Right lobe of liver (tissue), 6 donors: ENCODE data around the gene FRY. TPM values are rescaled to one million over a fixed set of nuclear protein-coding genes. Genes with fewer than 3 reads are reported as not detected.

Source experiments
- ATAC-seq, 4 donors: fragments of 200-7000 bp; cut with Tn5 transposase; one replicate each; pipeline ENCODE4 v1.9.1; 2020; ENCODE audit warnings: mild to moderate bottlenecking in 4 of 4, moderate library complexity in 4 of 4
- DNase-seq, 3 donors: peaks; one replicate each; pipeline ENCODE4 v3.0.0-alpha.2; 2020
- H3K27ac ChIP-seq, 3 donors: fragments of 200-600 bp; one replicate each; pipeline ENCODE4 v1.8.0; 2022
- H3K27me3 ChIP-seq, 2 donors: fragments of 200-600 bp; one replicate each; pipeline ENCODE4 v1.8.0; 2022
- H3K36me3 ChIP-seq, 4 donors: fragments of 200-600 bp; sonication (generic) in 1 of 4; one replicate each; pipeline versions ENCODE4 v1.5.1 to v1.8.0; 2017 to 2022; ENCODE audit warnings: control low read depth in 1 of 4
- H3K4me1 ChIP-seq, 4 donors: fragments of 200-600 bp; sonication (generic) in 1 of 4; one replicate each; pipeline versions ENCODE4 v1.5.1 to v1.8.0; 2017 to 2022; ENCODE audit warnings: control low read depth in 1 of 4
- H3K4me3 ChIP-seq, 3 donors: fragments of 200-600 bp; one replicate each; pipeline ENCODE4 v1.8.0; 2022
- H3K9me3 ChIP-seq, 4 donors: fragments of 200-600 bp; sonication (generic) in 1 of 4; one replicate each; pipeline versions ENCODE4 v1.5.1 to v1.8.0; 2017 to 2022; ENCODE audit warnings: control low read depth in 1 of 4
- CTCF ChIP-seq, 4 donors: fragments of 200-600 bp in 3 of 4; fragments of 450-650 bp in 1 of 4; IDR thresholded peaks; one replicate each; pipeline versions ENCODE4 v1.5.1 to v1.8.0; 2016 to 2022; ENCODE audit warnings: antibody characterized with exemption in 4 of 4, mild to moderate bottlenecking in 2 of 4
- POLR2A ChIP-seq: fragments of 450-650 bp; IDR thresholded peaks from one replicate; pipeline ENCODE4 v1.6.1; 2017; ENCODE audit warnings: antibody characterized with exemption, mild to moderate bottlenecking
- WGBS: methylation state at CpG from one replicate; pipeline ENCODE4 v1.1.6; 2018; ENCODE audit warnings: low coverage, low lambda C conversion rate; ENCODE audit not compliant: insufficient coverage; ENCODE audit errors: missing lambda C conversion rate; 5-methylcytosine and 5-hydroxymethylcytosine counted together
- intact Hi-C, 2 donors: fragments of 100-400 bp; cut with DNase I; formaldehyde crosslinking; loops; one replicate each; pipeline versions ENCODE4 v1.11.2 to v1.14.1; 2022
- total RNA-seq, 6 experiments: library from RNA; depleted of rRNA in 2 of 6; stranded (reverse); fragments of >200 nt in 2 of 6; fragmentation: NEBNext Ultra II Directional in 3 of 6; extraction: Animal tissue kit (Norgen Biotek cat#: 25700) in 3 of 6; gene quantifications; one replicate each; pipeline versions ENCODE4 v1.1.0 to v1.2.4, GENCODE V29; 2016 to 2023
- donor health status: DM: no; HTN: yes; CAD: no.
- donor health status: DM: no; HTN: no; CAD: no.
- donor health status: DM: no; HTN: no; CAD: no.
- donor health status: DM: no; HTN: yes; CAD: no.
- donor health status: DM: no; HTN: yes; CAD: no.

Gene FRY
- total RNA-seq, 6 experiments from 2014 or later = 16.1 to 106 (median 35.7) TPM

GRCh38 chr13:32262165-32262564, 230.6 kb downstream of the FRY start:
- 81% methylated on average over 3 of the region's 3 CpGs for WGBS
- no peak for TF ChIP-seq POLR2A
- no peak for TF ChIP-seq CTCF (IDR thresholded peaks at IDR 0.05)
- Histone ChIP-seq H3K4me1 (peaks cover 0 to 12% (median 5%) of the 10 kb centered on the region in 4 donors), H3K4me3 (no peak overlapping the region), H3K27ac (peak overlapping the region; percentile 2 to 57 (median 53)), H3K36me3 (peaks cover 0 to 37% (median 5%) of the 10 kb centered on the region in 4 donors), H3K9me3 (no peaks in the 10 kb centered on the region), H3K27me3 (no peaks in the 10 kb centered on the region)
- intact Hi-C loops = no loop called here
- DNase-seq (no peak), ATAC-seq (no peak)

GRCh38 chr13:32262619-32263018, 231.0 kb downstream of the FRY start:
- DNase-seq = no peak
- 80% methylated on average over 1 of the region's 1 CpG for WGBS
- TF ChIP-seq CTCF (IDR thresholded peaks at IDR 0.05) (no peak), POLR2A (no peak)
- ATAC-seq = no peak
- H3K27me3 ChIP-seq = no peaks in the 10 kb centered on the region
- H3K27ac ChIP-seq = peak overlapping the region in 2 of 3 donors; percentile 2 to 53
- intact Hi-C loops = no loop called here
- peaks cover 0 to 12% (median 5%) of the 10 kb centered on the region in 4 donors for H3K4me1 ChIP-seq
- H3K4me3 ChIP-seq = no peak overlapping the region
- H3K9me3 ChIP-seq = no peaks in the 10 kb centered on the region
- peaks cover 0 to 37% (median 5%) of the 10 kb centered on the region in 4 donors for H3K36me3 ChIP-seq

- H3K27ac ChIP-seq = peak overlapping the region in 1 of 3 donors; percentile 8
- peaks cover 0 to 12% (median 5%) of the 10 kb centered on the region in 4 donors for H3K4me1 ChIP-seq
- intact Hi-C loops = no loop called here
- H3K4me3 ChIP-seq = no peak overlapping the region
- peak; percentile 37 to 69 (median 43) for ATAC-seq
- peaks cover 0 to 44% (median 5%) of the 10 kb centered on the region in 4 donors for H3K36me3 ChIP-seq
- no peaks in the 10 kb centered on the region for H3K9me3 ChIP-seq
- peak in 2 of 3 donors; percentile 53 to 66 for DNase-seq
- TF ChIP-seq POLR2A (no peak), CTCF (IDR thresholded peaks at IDR 0.05) (no peak)
- H3K27me3 ChIP-seq = no peaks in the 10 kb centered on the region
These were observed 232.8 kb downstream of the FRY start for GRCh38 chr13:32264407-32264806.

- DNase-seq (no peak), ATAC-seq (no peak)
- Histone ChIP-seq H3K4me3 (no peak overlapping the region), H3K27ac (no peak overlapping the region), H3K4me1 (peaks cover 0 to 9% (median 4%) of the 10 kb centered on the region in 4 donors), H3K27me3 (no peaks in the 10 kb centered on the region), H3K9me3 (no peaks in the 10 kb centered on the region), H3K36me3 (peaks cover 0 to 49% (median 6%) of the 10 kb centered on the region in 4 donors)
- intact Hi-C loops = no loop called here
- WGBS = 64% methylated on average over 2 of the region's 2 CpGs
- TF ChIP-seq CTCF (IDR thresholded peaks at IDR 0.05) (no peak), POLR2A (no peak)
These were observed 234.2 kb downstream of the FRY start for GRCh38 chr13:32265726-32266125.

GRCh38 chr13:32266130-32266529, 234.6 kb downstream of the FRY start:
- WGBS = 80% methylated on average over 1 of the region's 1 CpG
- H3K27ac ChIP-seq = no peak overlapping the region
- peaks cover 0 to 53% (median 7%) of the 10 kb centered on the region in 4 donors for H3K36me3 ChIP-seq

More at GRCh38 chr13:32266130-32266529, 234.6 kb downstream of the FRY start:
- DNase-seq (no peak), ATAC-seq (no peak)
- Histone ChIP-seq H3K27me3 (no peaks in the 10 kb centered on the region), H3K4me1 (peaks cover 0 to 5% (median 2%) of the 10 kb centered on the region in 4 donors), H3K9me3 (no peaks in the 10 kb centered on the region), H3K4me3 (no peak overlapping the region)
- no peak for TF ChIP-seq CTCF (IDR thresholded peaks at IDR 0.05)
- no peak for TF ChIP-seq POLR2A
- intact Hi-C loops = no loop called here
